Right ventricle myocardium superior (tissue), 1 donor: Measurements from ENCODE around the gene TMED3. TPM values are rescaled to one million over a fixed set of nuclear protein-coding genes. Genes with fewer than 3 reads are reported as not detected.

Source experiments
- ATAC-seq: fragments of 200-7000 bp; cut with Tn5 transposase; one replicate; pipeline ENCODE4 v1.9.1; 2020; ENCODE audit warnings: mild to moderate bottlenecking; ENCODE audit not compliant: poor library complexity
- DNase-seq: peaks from one replicate; pipeline ENCODE4 v3.0.0-alpha.2; 2020
- intact Hi-C: fragments of 100-400 bp; cut with DNase I; formaldehyde crosslinking; loops from one replicate; pipeline ENCODE4 v1.11.2; 2022
- total RNA-seq: library from RNA; stranded (reverse); fragmentation: NEBNext Ultra II Directional; extraction: Animal tissue kit (Norgen Biotek cat#: 25700); gene quantifications from one replicate; pipeline ENCODE4 v1.2.1, GENCODE V29; 2021
- donor health status: DM: no; HTN: yes; CAD: no; lungs with severe emphysema.

TMED3 gene
- total RNA-seq, 1 donor from 2014 or later: 16.1 TPM

DNA sequence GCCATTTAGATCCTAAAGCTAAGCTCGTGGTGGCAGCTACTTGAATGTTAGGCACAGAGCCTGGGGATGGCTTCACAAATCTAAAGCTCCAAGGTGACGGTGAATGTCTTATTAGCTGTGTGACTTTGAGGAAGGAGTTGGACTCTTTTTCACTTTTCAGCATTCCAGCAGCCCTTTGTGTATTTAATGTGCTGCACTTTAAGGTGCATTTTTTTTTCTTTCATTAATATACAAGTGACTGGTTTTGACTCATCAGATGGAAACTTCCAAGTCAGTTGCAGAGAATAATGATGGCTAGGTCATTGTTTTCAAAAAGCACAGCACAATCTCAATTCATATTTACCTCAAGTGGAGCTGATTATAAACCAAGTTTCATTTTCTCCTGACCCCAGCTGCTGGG is 55.8 kb downstream of the TMED3 start:
- no peak for ATAC-seq
- DNase-seq: no peak
- intact Hi-C loops: no loop called here

DNA sequence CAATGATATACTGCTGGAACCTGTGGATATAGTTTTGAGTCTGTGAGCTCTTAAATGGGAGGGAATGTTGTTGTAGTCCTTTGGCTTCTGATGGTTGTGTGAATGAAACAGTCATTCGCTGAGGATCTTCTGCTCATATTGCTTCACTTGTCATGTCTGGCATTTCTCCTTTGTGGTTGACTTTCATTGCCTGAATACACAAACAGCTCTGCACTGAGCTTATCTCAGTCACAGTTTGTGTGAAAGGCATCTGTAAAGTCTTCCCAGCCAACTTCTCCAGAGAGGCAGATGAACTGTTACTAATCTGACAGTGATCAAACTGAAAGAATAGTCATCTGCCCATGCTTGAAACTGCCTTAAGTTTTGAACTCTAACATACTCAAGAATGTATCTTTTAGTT is 59.8 kb downstream of the TMED3 start:
- intact Hi-C loops: no loop called here
- no peak for ATAC-seq
- no peak for DNase-seq

DNA sequence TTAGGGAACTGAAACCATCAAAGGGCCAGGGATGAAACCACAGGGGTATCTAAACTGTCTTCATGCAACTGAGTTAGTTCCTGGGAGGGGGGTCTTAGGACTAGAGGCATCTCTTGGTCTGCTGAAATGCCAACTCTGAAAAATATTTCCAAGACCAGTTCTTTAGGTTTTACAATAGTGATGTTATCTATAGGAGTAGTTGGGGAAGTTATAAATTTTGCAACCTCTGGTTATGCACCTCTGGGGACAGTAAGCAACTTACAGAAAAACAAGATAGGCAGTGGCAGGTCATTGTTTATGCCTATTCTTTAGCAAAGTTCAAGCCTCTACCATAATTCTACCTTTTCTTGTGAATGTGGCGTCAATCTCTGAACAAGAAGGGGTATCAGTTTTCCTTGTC is 60.7 kb downstream of the TMED3 start:
- intact Hi-C loops: no loop called here
- no peak for ATAC-seq
- DNase-seq: no peak

DNA sequence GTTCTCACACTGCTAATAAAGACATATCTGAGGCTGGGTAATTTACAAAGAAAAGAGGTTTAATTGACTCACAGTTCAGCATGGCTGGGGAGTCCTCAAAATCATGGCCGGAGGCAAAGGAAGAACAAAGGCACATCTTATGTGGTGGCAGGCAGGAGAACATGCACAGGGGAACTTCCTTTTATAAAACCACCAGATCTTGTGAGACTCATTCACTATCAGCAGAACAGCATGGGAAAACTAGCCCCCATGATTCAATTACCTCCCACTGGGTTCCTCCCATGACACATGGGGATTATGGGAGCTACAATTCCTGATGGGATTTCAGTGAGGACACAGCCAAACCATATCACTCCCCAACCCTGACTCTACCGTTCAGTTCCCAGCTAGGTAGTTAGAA is 61.5 kb downstream of the TMED3 start:
- ATAC-seq: no peak
- DNase-seq: no peak
- intact Hi-C loops: no loop called here

Other genes starting within 250 kb of the TMED3 start
- not detected for gene RASGRF1, start 220.3 kb upstream of the TMED3 start, total RNA-seq
- not detected for gene ANKRD34C, start 28.4 kb upstream of the TMED3 start, total RNA-seq
- 0.03 TPM for gene MINAR1, start 121.2 kb downstream of the TMED3 start, total RNA-seq